DOHH2 (cell line): ENCODE results near the gene ZDHHC16.

Source experiments
- EZH2phosphoT487 ChIP-seq: fragments of 200-600 bp; sonication (generic); IDR thresholded peaks from 2 replicates; pipeline ENCODE4 v1.6.1; 2017; ENCODE audit warnings: borderline replicate concordance, mild to moderate bottlenecking, antibody characterized with exemption, low read length, moderate library complexity, mixed read lengths
- TF ChIP-seq, protein P1 (sequence below): fragments of 200-600 bp; sonication (generic); IDR thresholded peaks from one replicate; pipeline ENCODE4 v1.5.1; 2014; ENCODE audit warnings: antibody characterized with exemption, mild to moderate bottlenecking, low read depth, low read length; ENCODE audit not compliant: poor library complexity, severe bottlenecking

DNA sequence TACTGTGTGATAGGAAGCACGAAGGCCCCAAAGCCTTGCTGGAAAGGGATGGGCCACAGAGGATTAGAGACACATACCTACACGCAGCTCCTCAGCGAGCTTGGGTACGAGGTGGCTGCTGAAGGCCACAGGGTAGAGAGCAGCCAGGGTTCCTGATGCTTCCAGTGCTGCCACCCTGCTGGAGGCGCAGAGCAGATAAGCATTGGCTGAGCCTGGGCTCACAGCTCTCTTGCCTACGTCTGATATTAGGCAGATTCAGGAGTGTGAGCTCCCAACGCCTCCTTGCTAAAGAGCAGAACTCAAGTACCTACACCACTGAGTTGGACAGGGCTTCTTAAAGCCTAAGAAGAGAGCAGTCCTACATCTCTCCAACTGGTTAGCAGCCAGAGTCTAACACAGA is 20.0 kb downstream of the ZDHHC16 start:
- TF ChIP-seq, protein P1, sequence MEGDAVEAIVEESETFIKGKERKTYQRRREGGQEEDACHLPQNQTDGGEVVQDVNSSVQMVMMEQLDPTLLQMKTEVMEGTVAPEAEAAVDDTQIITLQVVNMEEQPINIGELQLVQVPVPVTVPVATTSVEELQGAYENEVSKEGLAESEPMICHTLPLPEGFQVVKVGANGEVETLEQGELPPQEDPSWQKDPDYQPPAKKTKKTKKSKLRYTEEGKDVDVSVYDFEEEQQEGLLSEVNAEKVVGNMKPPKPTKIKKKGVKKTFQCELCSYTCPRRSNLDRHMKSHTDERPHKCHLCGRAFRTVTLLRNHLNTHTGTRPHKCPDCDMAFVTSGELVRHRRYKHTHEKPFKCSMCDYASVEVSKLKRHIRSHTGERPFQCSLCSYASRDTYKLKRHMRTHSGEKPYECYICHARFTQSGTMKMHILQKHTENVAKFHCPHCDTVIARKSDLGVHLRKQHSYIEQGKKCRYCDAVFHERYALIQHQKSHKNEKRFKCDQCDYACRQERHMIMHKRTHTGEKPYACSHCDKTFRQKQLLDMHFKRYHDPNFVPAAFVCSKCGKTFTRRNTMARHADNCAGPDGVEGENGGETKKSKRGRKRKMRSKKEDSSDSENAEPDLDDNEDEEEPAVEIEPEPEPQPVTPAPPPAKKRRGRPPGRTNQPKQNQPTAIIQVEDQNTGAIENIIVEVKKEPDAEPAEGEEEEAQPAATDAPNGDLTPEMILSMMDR: no peak
- TF ChIP-seq EZH2phosphoT487: no peak
